GM18951 (cell line): ENCODE data around the gene ANKRD30B.
"Not testable (repeated sequence)": the region's sequence is repeated elsewhere in the genome, so short reads cannot be mapped to it uniquely, and the experiment has no call there.

Source experiments
- POLR2A ChIP-seq: IDR thresholded peaks from 4 replicates; pipeline ENCODE4 v1.6.1; 2011; ENCODE audit warnings: mild to moderate bottlenecking; ENCODE audit not compliant: insufficient read length, insufficient read depth; ENCODE audit errors: extremely low read depth
- in situ Hi-C: fragments of 300-500 bp; cut with MboI; formaldehyde crosslinking; loops from one replicate; pipeline ENCODE4 v1.12.0; 2022; ENCODE audit warnings: low sequenced_read_pairs, mixed read lengths, inconsistent platforms; ENCODE audit not compliant: unreplicated experiment

ANKRD30B gene

GRCh38 chr18:14747513-14748474 is at the start of gene ANKRD30B:
Gene ANKRD30B (plus strand): TSS chr18:14748172. CDS start chr18:14748420, 248 bp downstream.
- in situ Hi-C loops = no loop called here

GRCh38 chr18:14701286-14702040 is 46.5 kb upstream of the ANKRD30B start:
- in situ Hi-C loops = not testable (repeated sequence)

More at GRCh38 chr18:14747513-14748474, at the start of gene ANKRD30B:
- no peak for TF ChIP-seq POLR2A

- in situ Hi-C loops = not testable (repeated sequence)
These were observed 38.2 kb upstream of the ANKRD30B start for GRCh38 chr18:14709761-14710160.

GRCh38 chr18:14721569-14721968 is 26.4 kb upstream of the ANKRD30B start:
- in situ Hi-C loops = not testable (repeated sequence)

- in situ Hi-C loops = not testable (repeated sequence)
These were observed 8.9 kb upstream of the ANKRD30B start for GRCh38 chr18:14739056-14739455.

GRCh38 chr18:14746897-14747296 is 1.1 kb upstream of the ANKRD30B start:
- TF ChIP-seq POLR2A = no peak
- in situ Hi-C loops = no loop called here

GRCh38 chr18:14748496-14748895 is 524 bp downstream of the ANKRD30B start:
- TF ChIP-seq POLR2A = no peak
- in situ Hi-C loops = no loop called here

- in situ Hi-C loops = not testable (repeated sequence)
These were observed 15.6 kb downstream of the ANKRD30B start for GRCh38 chr18:14763566-14763965.

- in situ Hi-C loops = no loop called here
- TF ChIP-seq POLR2A = no peak
These were observed 19.5 kb downstream of the ANKRD30B start for GRCh38 chr18:14767474-14767873.

GRCh38 chr18:14768241-14768640 is 20.3 kb downstream of the ANKRD30B start:
- no peak for TF ChIP-seq POLR2A
- in situ Hi-C loops = no loop called here

GRCh38 chr18:14769381-14769780 is 21.4 kb downstream of the ANKRD30B start:
- TF ChIP-seq POLR2A = no peak
- in situ Hi-C loops = no loop called here

- in situ Hi-C loops = no loop called here
- no peak for TF ChIP-seq POLR2A
These were observed 28.8 kb downstream of the ANKRD30B start for GRCh38 chr18:14776801-14777200.

GRCh38 chr18:14781671-14782070 is 33.7 kb downstream of the ANKRD30B start:
- in situ Hi-C loops = no loop called here
- TF ChIP-seq POLR2A = no peak

GRCh38 chr18:14784133-14784532 is 36.2 kb downstream of the ANKRD30B start:
- in situ Hi-C loops = no loop called here
- TF ChIP-seq POLR2A = no peak

GRCh38 chr18:14796876-14797275 is 48.9 kb downstream of the ANKRD30B start:
- in situ Hi-C loops = not testable (repeated sequence)

GRCh38 chr18:14797969-14798764 is 50.2 kb downstream of the ANKRD30B start:
- in situ Hi-C loops = not testable (repeated sequence)

GRCh38 chr18:14811081-14811480 is 63.1 kb downstream of the ANKRD30B start:
- in situ Hi-C loops = not testable (repeated sequence)

- in situ Hi-C loops = not testable (repeated sequence)
These were observed 79.1 kb downstream of the ANKRD30B start for GRCh38 chr18:14826972-14827632.
